ENCODE measurements around the gene CAMK2B.

The CAMK2B gene

DNA sequence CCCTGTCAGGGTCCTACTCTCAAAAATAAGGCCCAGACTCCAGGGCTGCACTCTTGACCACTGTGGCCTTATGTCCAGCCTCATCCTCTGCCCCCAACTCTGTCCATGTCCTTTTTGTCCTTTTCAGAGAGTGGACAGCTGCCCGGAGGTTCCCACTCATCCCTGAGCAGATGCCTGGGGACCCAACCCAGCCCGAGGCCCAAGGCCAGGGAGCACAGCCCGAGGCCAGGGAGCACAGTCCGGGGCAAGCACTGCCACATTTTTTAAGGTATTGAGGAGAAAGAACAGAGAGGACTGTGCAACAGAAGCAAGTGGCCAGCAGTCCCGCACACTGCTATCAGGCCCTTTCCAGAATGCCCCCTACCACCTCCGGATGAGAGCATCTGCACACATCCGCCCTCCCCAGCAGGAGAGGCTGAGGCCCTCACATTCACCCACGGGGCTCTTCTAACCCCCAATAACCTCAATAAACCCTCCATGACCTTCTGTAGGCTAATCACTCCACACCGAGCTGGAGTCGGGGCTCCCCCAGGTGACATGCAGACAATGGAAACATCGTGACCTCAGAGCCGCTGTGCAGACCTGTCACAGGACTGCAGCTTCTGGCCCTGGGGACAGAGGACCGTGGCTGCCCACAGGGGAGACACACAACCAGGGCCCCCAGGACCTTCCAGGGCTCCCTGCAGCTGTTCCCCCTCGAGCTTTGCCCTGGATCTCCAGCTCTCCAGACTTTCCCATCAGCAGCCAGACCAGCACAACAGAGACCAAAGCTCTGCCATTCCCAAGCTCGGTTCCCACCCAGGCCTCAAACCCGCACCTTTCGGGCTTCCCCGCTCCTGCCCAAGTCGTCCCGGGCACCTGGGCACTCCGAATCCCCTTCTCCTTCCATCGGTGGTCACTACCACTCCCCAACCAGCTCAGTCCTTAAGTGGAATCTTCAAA is 51.4 kb downstream of the CAMK2B start:
- no peak for DNase-seq

DNA sequence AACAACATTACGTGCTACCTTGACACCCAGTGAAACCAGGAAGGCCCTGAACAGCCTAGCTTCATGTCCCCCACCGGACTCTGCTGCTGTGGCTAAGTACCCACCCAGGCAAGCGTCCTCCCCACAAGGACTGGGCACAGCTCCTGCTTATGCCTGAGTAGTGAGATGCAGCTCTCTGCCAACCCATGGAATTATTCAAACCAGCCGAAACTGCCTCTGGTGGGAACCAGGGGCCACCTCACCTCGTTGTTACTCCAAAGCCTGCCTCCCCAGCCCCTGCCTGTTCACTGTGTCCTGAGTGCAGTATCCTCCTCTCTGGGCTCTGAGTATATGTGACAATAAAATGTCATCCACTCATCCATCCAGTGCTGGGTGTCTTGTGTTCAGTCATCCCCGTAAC is 52.4 kb downstream of the CAMK2B start:
- DNase-seq, result no peak

DNA sequence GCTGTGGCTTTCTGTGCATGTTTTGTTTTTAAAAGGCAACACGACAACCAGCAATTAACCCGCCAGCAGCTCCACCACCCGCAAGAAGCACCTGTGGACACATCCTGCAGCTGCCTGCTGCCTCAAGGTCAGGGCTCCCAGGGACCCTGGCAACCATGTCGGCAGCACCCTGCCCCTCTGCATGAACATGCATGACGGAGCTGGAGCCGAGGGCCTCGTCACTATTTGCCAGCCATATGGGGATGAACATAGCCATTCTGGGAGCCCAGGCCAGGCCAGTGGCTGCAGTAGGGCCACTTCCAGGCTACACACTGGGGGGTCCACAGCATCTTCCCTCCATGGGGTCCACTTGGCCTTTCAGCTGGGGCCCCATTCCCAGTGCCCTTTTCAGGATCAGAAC is 52.9 kb downstream of the CAMK2B start:
- DNase-seq, result no peak

DNA sequence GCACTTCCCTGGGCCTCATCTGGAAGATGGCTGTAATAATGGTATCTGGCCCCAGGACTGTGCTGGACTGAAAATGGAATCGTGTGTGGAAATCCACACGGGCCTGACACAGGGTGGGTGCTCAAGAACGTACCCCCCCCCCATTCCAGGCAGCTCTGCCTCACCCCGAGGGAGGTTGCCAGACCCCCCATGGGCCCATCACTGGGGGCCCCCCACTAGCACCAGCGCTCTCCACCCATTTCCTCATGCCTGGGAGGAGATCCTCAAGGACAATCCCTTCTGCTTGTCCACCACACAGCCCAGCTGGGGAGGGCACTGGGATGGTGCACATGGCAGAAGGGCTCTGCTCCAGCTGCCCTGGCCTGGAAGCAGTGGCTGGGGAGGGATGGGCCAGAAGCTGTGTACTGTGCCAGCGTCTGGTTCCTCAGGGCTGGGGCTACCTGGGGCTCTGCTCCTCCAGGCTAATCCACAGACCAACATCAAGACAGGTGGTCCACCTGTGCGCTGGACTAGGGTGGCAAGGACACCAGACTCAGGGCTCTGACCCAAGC is 55.4 kb downstream of the CAMK2B start:
- DNase-seq, result no peak

DNA sequence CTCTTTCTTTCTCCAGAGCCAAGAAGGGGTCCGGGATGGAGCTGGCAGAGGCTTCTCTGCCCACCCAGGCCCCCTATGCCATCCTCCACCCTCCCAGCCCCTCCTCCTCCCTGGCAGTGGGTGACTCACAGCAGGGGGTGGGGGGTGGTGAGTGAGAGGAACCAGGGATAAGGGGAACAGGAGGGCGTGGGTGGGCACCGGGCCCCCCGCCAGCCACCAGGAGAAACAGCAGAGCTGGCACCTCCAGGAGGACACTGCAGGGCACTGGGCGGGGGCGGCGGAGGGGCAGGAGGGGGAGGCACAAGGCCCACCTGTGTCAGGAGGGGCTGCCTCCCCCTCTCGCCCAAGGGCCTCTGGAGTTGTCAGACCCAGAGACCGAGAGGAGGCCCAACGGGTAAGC is 56.0 kb downstream of the CAMK2B start:
- peak in 2 of 3 donors; percentile 24 to 43 for DNase-seq

DNA sequence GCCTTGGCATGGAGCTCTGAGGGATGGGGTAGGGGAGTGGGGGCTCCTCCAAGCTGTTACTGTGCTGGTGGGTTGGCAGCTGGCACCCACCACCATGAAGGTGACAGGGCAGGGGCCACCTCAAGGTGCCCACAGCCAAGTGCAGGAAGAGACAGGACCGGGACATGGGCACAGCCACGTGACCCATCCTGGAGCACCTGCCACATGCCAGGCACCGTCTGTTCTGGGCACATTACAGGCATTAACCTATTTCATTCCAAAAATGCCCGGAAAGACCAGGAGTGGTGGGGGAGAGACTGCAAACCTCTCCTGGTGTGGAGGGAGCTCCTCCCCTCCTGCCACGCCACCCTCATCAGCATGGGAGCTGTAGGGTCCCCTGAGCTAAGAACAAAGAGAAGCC is 56.7 kb downstream of the CAMK2B start:
- DNase-seq, result no peak

DNA sequence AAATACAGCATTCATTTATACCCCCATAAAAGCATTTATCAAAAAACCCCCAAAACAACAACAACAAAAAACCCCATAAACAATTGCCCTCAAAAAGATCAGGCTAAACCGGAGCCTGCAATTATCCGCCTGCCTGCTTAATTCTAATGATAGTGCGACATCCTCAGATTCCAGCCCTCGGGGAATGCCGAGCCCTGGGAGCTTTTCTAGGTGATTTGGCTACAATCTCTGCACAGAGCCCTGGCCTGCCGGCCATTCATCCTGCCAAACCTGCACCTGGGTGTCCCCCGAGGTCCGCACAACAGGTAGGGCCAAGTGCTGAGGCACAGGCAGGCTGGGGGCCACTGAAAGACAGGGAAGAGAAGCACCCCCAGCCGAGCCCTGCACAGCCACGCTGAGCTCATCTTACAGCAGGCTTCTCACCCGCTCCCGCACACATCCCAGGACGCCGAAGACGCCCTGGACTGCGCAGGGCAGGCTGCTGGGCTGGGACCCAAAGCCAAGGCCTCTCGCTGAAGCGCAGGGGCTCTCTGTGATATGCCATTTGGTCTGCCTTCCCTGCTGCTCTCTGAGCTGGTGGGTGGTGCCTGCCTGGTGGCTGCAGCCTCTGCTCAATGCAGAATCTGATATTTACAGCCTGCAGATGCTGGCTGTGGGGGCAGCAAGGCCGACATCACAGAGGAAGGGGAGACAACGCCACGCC is 57.5 kb downstream of the CAMK2B start:
- no peak for DNase-seq

DNA sequence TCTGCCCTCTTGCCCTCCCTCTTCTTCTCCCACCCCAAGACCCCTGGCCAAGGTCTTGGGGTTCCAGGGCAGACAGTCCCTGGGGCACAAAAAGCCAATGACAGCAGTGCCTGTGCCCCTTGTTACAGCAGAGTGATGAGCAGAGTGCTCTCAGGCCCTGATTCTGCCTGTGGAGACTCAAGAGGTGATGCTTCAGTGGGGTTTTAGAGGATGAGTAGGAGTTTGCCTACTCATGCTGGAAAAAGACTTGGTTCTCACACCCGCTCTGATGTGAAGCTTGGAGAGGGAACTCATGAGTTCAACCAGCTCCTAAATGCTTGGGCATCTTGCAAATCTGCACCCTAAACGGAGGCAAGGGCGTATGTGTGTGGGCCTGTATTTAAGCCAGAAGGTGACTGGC is 58.2 kb downstream of the CAMK2B start:
- DNase-seq, result no peak

DNA sequence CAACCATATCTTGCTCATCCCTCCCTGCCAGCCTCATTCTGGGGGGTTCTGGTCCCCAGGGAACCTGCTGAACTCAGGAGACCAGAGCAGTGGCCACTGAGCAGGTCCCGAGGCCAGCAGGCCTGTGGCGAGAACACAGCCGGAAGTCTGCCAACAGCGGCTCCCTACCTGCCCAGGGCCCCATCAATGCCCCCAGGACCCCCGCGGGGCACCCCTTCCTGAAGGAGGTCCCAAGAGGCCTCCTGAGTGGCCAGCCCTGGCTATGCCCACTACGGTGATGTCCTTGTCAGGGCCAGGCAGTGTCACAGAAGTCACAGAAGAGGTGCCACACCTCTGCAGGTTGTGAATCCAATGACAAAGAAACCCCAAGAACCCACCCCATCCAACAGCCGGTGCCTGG is 58.9 kb downstream of the CAMK2B start:
- DNase-seq, result no peak

DNA sequence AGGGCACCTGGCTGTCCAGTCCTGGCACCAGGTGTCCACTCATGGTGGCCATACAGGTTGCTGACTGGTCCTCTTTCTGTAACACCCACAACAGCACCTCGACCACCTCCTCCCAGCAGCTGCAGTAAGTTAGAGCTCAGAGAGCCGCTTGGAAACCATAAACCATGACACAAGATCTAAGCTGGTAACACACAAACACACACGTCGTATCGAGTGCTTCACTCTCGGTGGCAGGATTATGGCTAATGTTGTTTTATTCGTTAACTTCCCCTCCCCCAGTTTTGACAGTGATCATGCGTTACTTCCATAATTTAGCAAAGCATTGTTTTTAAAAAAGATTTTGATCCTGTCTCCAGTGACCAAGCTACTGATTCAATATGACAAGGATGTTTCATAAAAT is 59.7 kb downstream of the CAMK2B start:
- no peak for DNase-seq

DNA sequence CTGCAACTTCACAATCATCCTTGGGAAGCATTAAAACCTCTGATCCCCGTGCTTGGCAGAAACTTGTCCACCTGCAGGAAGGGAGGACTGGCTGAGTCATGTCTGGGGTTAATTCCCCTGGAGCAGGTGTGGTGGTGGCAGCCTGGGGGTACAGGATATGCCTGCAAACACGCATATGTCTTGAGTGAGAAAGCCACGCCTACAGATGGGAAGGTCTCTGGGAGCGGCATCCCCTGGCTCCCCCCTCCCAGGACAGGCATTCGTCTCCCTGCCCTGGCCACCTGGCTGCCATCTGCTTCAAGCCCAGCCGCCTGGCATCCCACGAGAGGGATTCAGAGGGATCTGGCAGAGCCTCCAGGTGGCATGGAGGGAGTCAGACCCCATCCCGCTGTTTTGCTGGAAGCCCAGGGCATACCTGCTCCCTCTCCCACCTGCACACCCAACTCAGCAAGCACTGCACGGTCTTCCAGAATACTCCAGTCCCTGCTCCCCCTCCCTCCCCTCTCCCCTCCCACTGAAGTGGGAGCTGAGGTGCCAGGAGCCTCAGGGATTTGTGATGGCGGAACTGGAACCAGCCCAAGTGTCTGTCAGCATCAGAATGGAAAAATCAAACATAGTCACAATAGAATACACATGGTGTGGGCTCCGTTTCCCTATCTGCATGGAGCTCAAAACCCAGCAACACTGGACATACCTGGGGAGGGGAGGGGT is 61.0 kb downstream of the CAMK2B start:
- DNase-seq, result no peak

DNA sequence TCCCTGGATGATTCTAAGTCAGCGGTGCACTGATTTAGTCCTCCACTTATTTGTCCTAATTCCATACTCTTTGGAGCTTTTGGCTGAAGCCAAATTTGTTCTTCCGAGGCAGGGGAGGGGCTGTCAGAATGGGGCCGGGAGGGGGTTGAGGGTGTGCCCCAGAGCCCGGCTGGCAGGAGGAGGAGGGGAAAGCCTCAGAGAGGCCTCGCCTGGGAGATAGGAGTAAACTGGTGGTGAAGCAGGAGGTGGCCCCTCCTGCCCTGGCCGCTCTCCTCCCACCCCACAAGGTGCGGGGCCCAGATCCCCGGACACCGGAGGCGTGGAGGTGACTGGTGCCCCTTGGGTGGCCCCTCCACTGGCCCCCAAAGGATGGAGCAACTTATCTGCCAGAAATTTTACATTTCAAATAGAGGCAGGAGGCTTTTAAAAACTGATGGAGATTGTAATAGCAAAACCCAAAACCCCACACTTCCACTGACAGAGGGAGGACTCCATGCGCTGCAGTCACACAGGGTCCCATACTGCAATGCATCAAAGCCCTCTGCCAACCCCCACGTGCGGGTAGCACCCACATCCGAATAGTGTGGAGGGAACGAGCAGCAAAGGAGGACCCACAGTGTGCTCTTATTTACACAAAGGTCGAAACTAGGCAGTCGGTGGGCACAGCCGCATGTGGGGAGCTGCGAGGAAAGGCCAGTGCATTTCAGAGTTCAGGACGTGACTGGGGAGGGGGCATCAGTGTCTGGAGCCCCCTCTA is 61.9 kb downstream of the CAMK2B start:
- DNase-seq, result no peak

DNA sequence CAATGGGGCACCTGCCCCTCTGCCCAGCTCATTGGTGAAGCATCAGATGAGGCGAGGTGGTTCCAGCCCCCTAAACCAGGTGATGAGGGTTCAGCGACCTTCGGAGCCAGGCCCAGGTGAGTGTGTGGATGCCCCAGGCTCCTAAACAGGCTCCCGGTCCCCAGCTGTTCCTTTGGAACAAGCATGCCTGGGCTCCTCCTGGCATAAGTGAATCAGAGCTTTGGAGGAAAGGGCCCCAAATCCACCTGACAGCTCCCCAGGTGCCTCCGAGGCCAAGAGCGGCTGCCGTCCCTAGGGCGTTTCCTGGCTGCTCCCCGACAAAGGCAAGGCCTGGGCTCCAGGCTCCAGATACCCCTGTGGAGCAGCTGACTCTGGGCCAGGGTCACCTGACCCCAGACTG is 63.4 kb downstream of the CAMK2B start:
- DNase-seq, result no peak

DNA sequence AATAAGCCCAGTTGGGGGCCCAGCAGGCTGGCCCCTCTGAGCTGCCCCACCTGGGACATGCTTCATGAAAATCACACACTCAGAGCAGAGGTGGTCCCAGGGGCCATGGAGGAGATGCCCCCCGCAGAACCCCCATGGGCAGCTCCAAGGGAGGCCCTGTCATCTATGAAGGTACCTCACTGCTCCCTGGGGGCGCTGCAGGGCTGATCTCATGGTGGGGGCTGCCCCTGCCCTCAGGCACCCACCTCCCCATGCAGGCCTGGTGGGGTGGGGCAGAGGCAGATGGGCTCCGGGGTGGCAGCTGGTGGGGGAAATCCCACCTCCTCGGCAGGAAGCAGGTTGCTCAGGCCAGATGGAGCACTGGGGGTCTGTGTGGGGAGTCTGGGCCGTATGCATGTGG is 64.2 kb downstream of the CAMK2B start:
- DNase-seq, result no peak

DNA sequence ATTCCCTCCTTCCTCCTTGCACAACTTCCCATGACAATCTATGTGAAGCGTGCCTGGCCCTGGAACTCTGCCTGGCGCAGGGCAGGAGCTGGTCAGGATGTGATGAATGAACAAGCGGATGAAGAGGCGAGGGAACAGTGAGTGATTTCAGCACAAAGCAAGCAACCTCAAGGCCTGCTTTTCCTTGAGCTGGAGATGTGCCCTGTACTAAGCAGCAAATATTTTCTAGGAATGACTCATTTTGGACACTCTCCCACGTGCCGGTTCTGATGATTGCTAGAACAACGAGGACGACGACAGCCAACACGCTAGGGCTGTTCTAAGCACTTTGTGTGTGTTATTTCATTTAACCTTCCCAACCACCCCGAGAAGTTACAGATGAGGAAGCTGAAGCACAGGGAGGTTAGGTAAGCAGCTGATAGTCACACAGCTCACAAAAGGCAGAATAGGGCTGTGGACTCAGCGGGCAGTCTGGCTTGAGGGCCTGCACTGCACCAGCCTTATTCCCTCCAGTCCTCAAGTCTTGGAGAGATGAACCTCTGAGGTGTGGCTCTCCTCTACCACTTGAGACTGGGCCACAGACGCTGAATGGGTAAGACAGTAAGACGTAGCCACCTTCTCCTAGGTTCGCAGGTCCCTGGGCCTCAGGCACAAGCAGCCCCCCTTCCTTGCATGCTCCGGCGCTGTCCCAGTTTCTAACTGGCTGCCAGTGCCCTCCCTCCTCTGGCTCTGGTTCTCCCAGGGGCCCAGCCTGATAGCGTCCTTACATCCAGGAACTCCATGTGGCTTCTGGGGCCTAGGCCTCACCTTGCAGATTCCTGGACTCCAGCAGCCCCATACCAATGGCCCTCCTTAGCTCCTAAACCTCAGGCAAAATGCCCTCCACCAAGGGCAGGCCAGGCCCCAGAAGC is 65.6 kb downstream of the CAMK2B start:
- peak; percentile 38 to 62 (median 47) for DNase-seq

DNA sequence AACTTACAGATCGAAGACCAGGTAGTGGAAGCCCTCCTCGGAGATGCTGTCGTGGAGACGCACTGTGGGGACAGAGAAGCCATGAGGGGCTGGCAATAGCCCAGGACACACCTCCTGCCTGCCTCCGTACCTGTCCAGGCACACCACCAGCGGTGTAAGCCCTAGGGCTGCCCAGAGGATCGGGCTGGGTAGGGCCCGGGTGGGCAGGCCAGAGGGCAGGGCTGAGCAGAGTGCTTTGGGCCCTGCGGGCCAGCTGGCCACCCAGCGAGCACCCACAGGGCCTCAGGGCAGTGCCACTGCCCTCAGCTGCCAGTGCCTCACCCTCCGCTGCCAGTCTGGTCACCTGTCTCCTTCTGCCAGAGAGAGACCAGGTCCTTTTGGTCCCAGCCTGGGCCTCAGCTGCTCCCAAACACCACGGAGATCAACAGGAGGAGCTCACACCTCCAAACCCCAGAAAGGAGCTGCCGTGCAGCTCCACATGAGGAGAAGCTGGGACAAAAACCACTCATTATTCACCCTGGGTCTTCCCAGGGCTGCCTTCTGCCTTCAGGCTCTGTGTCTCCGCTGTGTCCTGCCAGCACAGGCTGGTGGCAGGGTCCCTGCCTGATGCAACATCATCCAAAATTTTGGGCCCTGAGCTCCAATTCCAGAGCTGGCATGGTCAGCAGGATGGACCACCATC is 66.4 kb downstream of the CAMK2B start:
- no peak for DNase-seq

DNA sequence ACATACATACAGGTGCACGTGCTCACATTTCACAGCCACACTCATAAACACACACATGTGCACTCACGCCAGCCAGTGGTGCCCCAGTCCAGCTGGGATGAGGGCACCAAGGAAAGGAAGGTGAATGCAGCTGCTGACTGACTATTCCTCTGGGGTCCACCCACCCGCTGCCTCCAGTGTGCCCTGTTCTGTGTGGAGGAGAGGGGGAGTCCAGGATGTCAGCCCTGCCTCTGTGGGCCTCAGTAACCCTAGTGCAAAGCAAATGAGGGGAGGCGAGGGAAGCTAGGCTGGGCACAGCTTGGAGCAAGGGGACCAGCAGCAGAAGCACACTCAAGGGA is 67.0 kb downstream of the CAMK2B start:
- no peak for DNase-seq

DNA sequence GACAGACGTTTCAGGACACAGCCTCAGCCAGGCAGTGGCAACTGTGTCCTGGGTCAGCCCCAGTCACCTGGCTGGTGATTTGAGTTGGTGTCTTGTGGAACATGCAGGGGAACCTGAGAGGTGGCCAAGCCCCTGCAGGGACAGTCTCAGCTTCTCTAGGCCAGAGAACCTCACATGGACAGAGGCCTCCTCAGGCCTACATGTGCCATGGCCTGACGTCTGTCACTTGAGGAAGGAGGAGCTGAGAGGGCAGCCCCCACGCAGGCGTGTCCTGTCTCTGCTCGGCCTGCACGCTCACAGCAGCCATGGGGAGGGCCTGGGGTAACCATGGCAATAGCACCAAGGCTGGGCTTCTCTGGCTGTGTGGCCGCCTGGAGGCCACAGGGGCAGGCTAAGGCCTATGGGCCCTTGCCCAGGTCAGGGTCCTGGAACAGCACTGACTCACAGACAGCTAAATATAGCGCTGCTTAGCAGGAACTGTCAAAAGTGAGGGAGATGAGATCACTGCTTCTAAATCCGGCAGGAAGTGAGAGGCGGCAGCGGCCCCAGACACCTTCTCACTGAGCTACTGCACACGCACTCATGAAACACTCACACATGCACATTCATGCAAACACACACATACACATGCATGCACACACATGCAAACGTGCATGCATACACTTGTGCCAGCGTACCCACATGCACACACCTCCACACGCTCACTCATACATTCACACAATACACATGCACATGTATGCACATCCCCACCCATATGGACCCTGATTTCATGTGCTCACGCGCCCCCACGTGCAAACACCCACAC is 67.6 kb downstream of the CAMK2B start:
- peak; percentile 87 to 92 (median 90) for DNase-seq

DNA sequence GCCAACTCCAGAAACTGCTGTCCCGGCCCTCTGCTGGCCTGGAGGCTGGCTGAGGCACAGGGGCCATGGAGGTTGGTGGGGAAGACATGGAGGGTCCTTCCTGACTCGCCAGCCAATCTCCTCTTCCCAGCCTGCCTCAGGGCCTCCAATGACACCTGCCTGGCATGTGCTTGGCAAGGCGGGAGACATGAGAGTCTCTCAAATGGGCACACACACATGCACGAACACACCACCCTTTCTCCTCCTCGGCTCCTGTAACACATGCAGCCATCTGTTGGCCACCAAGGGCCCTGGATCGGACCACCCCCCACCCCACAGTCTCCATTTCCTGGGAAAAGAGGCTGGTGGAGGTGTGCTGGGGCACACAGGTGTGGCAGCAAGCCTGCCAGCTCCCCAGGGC is 68.2 kb downstream of the CAMK2B start:
- no peak for DNase-seq

DNA sequence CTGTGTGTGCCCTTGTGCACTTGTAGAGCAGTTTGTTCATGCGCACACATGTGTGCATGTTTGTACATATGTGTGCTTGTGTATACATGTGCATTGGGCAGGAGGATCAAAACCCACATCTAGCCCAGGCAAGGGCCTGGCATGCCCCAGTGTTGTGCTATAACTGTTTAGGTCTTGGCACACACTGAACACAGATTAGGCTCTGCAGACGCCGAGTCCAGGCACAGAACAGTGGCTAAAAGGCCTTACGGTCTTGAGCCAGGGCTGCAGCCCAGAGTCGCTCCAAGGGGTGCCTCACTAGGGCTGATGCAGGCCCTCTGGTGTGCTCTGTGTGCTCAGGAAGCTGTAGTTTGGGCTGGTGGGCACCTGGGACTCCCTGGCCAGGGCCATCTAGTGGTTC is 68.9 kb downstream of the CAMK2B start:
- DNase-seq, result no peak

Measured in suppressor macrophage treated with lipopolysaccharide for 1 hour (primary cell).